GM19438 (cell line): ENCODE measurements around the gene TEKT2.

Experiments used
- ATAC-seq: cut with Tn5 transposase; IDR thresholded peaks from one replicate; pipeline ENCODE4 v1.9.1; 2021; ENCODE audit warnings: low read depth; ENCODE audit not compliant: unreplicated experiment

TEKT2 gene, protein sequence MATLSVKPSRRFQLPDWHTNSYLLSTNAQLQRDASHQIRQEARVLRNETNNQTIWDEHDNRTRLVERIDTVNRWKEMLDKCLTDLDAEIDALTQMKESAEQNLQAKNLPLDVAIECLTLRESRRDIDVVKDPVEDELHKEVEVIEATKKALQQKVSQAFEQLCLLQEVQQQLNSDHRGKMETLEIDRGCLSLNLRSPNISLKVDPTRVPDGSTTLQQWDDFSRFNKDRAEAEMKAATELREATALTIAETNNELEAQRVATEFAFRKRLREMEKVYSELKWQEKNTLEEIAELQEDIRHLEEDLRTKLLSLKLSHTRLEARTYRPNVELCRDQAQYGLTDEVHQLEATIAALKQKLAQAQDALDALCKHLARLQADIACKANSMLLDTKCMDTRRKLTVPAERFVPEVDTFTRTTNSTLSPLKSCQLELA

DNA sequence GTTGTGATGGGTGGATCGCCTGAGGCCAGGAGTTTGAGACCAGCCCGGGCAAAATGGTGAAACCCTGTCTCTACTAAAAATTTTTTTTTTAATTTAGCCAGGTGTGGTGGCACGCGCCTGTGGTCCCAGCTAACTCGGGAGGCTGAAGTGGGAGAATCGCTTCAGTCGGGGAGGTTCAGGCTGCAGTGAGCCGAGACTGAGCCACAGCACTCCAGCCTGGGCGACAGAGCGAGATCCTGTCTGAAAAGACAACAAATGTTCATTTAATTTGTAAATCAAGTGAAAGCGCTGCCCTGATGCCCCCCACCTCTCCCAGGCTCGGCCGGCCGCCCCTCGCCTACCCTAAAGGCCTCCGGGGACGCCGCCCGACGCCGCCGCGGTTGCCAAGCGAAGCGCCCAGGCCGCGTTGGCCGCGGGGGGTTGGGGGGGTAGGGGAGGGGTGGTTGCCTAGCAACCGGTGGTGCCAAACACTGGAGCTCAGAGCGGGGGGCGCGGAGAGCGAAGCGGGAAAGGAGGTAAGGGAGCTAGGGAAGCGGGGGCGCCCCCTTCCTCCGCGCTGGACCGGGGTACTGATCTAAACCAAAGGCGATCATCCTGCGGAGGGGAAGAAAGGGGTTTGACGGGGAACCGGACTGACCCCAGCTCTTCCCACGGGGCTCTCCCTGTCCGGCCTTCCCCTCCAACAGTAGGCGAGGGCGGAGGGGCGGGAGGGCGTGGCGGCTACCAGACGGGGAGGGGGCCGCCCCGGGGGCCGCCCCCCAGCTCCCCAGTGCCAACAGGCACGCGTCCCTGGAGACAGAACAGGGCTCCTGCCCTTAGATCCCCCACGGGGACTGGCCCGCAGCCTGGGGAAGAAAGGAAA is at the start of gene TEKT2:
TEKT2 (plus strand) TSS at position 460 of the 862 bp plus-strand sequence. CDS start 828 bp downstream, outside the sequence.
- ATAC-seq, result no peak

DNA sequence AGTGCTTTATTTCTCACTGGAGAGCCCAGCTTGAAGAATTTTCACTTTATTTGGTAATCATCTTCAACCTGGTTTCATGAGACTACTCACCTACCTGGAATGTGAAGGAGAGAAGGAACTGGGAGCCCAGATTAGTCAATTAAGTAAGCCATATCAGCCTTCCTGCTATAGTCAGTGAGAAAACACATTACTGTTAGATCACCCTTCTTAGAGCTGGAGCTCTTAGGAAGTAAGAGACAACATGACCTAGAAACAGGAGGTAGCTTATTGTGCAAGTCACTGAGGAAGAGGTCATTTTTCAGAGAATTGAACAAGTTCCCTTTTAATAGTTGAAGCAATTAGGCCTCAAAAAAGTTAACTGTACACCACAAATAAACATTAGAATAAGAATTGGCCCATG is 49.2 kb upstream of the TEKT2 start:
- no peak for ATAC-seq

DNA sequence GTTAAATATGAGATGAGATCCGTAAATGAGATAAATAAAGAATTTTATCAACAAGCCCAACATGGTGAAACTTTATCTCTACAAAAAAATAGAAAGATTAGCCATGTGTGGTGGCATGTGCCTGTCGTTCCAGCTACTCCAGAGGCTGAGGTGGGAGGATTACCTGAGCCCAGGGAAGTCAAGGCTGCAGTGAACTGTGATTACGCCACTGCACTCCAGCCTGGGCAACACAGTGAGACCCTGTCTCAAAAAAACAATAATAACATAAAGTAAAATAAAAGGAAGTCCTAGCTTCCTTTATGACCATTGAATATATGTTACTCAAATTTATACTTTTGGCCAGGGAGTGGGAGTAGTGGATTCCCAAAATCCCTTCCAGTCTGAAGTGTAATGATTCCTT is 48.7 kb upstream of the TEKT2 start:
- ATAC-seq, result no peak

DNA sequence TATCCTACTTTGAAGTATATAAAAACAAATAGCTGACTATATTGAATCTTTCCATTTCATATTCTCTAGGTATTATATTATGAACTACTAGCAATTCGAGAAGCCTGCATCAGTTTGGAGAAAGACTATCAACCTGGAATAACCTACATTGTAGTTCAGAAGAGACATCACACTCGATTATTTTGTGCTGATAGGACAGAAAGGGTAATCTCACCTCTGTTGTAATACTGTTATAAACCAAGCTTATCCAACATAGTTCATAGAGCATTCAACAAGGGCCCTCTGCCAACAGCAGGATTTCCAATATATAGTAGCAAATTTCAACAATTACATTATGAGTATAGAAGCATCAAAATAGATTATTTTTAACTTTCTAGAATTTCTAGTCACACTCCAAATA is 43.7 kb upstream of the TEKT2 start:
- ATAC-seq, result no peak

DNA sequence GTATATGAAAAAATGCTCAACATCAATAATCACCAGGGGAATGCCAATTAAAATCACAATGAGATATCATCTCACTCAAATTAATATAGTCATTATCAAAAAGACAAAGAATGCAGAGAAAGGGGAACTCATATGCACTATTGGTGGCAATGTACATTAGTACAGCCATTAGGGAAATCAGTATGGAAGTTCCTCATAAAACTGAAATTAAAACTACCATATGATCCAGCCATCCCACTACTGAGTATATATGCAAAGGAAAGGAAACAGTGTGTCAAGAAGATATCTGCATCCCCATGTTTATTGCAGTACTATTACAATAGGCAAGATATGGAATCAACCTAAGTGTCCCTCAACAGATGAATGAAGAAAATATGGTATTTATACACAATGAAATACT is 32.1 kb upstream of the TEKT2 start:
- no peak for ATAC-seq

DNA sequence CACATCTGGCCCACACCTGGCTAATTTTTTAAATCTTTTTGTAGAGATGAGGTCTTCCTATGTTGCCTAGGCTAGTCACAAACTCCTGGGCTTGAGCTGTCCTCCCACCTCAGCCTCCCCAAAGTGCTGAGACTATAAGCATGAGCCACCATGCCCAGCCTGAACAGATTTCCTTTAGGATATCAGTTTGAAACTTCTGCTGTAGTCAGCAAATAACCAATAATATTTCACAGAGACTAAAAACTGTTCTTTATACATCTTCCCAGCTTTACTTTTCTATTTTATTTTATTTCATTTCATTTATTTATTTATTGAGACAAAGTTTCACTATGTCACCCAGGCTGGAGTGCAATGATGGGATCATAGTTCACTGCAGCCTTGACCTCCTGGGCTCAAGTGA is 29.9 kb upstream of the TEKT2 start:
- no peak for ATAC-seq

DNA sequence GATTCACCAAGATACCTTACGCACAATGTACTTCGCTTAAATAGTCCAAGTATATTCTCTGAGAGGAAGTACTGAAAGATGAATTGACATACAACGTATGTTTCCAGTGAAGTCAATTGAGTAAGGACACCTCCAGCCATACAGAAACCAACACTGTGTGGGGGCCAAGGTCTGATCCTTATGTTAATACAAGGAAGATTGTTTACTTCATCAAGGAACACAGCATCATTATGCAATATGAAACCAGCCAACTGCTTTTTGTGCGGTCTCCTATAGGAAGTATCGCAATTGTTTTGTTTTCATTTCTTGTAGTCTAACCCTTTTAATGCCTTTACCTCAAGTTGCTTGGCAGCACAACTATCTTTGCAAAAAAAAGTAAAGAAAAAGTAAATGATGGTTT is 28.2 kb upstream of the TEKT2 start:
- ATAC-seq, result no peak

DNA sequence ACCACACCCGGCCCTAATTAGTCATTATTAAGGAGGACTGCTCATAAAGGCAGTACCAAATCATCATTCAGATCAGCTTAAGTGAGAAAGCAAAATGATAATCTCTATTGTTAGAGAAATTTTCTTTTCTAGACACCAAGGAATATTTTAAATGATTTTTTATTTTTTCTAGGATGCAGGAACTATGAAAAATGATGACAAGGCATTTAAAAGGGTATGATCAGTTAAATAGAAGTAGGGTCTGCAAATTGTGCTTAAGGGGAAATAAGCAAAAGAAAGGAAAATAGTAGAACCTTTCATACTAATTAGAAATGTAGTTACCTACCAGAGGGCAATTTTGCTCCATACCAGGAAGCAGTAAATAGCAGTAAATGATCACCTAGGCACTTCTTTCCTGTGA is 21.6 kb upstream of the TEKT2 start:
- no peak for ATAC-seq

DNA sequence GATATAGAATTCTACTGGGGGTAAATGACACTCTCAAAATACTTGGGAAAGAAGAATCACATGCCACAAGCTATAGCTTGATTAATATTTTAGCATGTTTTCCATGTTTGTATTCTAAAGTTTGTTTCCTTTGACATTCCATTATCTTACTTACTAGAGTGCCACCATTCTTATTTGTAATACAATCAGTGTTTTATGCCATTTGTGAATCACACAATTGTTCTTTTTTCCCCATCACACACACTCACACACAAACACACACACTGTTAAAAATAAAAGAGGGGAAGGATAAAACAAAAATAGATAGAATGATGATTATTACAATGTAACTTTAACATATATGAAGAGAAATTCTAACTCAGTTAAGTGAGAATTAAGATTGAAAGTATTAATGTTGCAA is 16.0 kb upstream of the TEKT2 start:
- ATAC-seq, result no peak

DNA sequence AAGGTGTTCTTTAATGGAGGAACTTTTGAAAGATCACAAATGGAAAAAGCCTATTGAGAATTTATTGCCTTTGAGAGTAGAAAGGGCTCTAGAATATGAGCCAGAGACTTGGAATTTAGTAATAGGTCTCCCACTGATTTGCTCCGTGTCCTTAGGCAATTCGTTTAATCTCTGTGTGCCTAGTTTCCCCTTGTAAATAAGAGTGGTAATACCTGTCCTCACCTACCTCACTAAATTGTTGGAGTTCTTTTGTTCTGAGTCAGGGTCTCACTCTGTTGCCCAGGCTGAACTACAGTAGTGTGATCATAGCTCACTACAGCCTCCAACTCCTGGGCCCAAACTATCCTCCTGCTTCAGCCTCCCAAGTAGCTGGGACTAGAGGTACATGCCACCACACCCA is 15.0 kb upstream of the TEKT2 start:
- ATAC-seq, result no peak

DNA sequence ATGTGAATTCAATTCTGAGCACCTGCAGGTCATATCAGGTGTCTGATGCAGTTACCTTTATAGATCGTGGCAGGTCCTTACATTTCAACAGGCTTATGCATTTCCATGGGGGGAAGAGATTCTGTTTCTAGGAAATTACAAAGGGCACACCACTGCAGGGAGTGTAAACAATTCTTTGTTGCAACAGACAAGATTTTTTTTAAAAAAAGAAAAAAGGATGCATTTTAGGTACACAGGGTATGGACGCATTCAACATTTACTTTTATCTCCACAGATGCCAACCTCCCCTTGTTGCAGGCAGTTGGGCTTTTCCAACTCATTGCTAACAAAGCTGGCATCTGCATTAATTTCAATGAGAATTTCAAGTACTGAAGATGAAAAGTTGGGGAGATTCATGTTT is 13.5 kb upstream of the TEKT2 start:
- no peak for ATAC-seq

DNA sequence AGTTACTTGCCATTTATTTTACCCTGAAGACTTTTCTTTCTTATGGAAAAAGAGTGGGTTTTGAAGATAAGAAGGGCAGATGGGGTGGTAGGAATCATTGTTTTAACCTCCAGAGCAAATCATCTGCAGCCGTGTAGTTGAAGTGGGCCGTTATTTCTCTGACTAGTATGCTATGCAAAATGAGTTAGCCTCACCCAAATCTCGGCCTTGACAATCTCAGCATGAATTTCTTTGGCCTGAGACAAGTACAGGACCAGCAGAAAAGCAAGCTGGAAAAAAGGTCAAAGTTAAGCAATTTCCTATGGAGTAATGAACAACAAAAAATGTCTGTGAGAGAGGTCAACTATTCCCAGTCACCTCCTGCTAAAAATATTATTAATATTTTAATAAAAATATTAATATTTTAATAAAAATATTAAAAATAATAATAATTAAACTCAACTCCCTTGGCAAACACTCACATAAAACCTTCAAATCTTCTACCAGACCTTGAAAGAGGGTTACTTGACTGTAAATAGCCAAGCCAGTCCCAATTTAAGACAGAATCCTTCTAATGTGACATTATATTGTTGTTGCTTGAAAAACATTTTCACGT is 6.8 kb upstream of the TEKT2 start:
- ATAC-seq, result no peak

DNA sequence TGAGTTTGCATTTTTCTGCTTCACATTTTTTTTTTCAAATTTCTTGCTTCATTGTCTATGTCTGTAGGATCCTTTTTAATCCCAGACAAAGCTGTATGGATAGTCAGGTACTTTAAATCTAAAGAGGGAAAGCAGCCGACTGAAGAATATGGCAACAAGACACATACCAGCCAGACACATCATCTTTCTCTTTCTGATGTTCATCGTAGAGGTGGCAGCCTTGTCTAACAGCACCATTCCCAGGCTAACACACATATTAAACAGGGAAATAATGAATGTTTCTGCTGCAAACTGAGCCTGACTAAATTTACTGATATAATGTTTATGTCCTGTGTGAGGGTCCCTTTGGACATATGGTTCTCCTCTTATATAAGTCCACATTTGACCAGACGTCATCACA is 3.7 kb upstream of the TEKT2 start:
- no peak for ATAC-seq

DNA sequence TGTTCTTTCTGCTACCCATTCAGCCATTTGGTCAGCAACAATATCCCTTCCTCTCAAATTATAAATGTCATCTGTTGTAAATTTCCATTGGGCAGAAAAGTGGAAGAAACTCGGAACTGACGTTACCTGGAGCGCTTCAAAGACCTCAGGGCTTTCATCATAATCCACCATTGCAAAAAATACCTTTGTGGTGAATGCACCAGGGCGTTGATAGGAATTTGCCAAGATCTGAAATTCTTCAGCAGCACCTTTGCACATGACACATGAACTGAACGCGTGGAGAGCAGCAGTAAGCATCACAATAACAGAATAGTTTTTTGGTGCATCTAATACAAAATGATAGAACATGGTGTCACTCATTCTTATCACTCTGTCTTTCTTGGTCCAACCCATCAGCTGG is 3.1 kb upstream of the TEKT2 start:
- ATAC-seq, result no peak

DNA sequence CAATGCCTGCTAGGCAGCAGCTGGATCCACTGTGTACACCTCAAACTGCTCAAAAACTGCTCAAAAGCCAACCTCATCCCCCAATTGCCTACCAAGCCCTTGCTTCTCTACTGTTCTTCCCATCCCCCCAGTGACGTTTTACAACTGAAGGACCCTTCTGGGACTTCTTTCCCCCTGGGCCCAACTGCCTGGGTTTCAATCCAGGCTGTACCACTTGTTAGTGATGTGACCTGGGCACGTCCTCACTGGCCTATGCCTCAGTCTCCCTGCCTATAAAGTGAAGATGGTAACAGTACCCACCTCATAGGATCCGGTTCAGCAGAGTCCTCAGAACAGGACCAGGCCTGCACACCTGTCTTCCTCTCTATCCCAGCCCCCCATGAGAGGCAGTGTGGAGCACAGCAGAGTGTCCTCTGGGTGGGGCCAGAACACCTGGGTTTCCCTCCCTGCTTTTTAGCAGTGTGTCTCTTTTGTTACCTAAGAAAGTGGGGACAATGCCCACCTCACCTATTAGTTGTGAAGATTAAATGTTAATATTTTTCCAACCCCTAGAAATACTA is 1.9 kb upstream of the TEKT2 start:
- ATAC-seq, result no peak

DNA sequence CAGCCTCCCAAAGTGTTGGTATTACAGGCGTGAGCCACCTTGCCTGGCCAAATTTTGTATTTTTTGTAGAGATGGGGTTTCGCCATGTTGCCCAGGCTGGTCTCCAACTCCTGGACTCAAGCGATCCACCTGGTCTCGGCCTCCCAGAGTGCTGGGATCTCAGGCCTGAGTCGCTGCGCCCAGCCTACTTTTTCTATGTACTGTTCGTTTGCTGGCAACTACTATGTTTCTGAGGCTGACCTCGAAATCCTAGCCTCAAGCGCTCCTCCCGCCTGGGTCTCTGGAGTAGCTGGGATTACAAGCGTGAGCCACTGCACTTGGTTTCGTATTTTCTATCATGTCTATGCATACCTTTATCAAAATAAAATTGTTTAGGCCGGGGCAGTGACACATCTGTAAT is 675 bp upstream of the TEKT2 start:
- no peak for ATAC-seq

DNA sequence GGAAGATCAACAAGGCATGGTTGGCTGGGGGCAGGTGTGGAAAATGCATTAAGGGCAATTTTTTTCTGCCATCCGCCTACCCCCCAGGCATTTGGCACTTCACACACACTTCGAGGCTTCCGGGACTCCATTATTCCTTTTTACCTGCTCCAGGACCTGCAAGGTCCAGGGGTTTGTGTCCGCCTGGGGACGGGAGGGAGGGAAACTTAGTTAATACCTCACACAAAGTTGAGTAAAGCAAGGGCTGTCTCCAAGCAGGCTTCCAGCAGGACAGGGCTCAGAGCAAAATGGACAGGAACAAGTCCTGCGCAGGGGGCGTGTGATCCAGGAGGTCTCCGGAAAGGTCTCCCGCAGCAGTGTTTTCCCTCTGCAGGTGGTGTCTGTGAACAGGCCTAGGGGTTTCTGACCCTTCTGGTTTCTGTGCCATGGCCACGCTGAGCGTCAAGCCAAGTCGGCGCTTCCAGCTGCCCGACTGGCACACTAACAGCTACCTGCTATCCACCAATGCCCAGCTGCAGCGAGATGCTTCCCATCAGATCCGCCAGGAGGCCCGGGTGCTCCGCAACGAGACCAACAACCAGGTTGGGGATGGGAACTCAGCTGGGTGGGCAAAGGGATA is 712 bp downstream of the TEKT2 start:
- no peak for ATAC-seq

DNA sequence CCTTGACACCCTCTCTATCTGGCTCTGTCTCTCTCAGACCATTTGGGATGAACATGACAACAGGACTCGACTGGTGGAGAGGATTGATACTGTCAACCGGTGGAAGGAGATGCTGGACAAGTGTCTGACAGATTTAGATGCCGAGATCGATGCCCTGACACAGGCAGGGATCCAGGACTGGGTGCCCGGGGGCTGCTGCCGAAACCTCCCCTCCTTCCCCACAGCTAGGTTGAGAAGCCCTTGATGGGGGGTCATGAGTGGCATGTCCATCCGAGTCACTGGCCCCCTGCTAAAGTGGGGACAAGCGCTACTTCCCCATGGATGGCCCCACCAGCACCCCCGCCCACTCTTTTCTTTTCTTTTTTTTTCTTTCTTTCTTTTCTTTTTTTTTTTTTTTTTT is 1.2 kb downstream of the TEKT2 start:
- ATAC-seq, result no peak

DNA sequence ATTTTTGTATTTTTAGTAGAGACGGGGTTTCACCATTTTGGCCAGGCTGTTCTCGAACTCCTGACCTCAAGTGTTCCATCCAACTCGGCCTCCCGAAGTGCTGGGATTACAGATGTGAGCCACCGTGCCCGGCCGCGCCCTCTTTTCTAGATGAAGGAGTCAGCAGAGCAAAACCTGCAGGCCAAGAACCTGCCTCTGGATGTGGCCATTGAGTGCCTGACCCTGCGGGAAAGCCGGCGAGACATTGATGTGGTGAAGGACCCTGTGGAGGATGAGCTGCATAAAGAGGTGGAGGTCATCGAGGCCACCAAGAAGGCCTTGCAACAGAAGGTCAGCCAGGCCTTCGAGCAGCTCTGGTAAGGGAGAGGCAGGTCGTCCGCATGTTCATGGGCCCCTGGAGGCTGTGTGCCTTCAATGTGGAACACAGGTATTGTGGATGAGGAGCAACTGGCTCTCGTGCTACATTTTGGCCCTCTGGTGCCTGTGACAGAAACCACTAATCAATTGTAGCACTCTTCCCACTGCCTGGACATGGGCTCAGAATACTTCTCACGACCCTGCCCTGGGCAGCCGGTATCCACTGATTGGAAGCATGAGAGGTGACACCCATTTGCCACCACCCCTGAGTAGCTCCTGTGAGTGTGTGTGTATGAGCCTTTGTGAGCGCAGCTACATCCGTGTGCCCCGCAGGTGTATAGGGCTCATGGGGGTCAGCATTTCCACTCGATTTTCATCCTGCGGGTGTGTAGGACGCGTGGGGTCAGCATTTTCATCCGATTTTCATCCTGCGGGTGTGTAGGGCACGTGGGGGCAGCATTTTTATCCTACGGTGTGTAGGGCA is 2.0 kb downstream of the TEKT2 start:
- ATAC-seq, result no peak
